Measurements from ENCODE around the gene EP300.
"Not testable (repeated sequence)": the region's sequence is repeated elsewhere in the genome, so short reads cannot be mapped to it uniquely, and the experiment has no call there.

Gene EP300

GRCh38 chr22:41094041-41094593, 1.7 kb downstream of the EP300 start:
- peak overlapping the region; percentile 100 for H3K27ac ChIP-seq
- TF ChIP-seq, protein P1, sequence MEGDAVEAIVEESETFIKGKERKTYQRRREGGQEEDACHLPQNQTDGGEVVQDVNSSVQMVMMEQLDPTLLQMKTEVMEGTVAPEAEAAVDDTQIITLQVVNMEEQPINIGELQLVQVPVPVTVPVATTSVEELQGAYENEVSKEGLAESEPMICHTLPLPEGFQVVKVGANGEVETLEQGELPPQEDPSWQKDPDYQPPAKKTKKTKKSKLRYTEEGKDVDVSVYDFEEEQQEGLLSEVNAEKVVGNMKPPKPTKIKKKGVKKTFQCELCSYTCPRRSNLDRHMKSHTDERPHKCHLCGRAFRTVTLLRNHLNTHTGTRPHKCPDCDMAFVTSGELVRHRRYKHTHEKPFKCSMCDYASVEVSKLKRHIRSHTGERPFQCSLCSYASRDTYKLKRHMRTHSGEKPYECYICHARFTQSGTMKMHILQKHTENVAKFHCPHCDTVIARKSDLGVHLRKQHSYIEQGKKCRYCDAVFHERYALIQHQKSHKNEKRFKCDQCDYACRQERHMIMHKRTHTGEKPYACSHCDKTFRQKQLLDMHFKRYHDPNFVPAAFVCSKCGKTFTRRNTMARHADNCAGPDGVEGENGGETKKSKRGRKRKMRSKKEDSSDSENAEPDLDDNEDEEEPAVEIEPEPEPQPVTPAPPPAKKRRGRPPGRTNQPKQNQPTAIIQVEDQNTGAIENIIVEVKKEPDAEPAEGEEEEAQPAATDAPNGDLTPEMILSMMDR (conservative IDR thresholded peaks at IDR 0.05), result no peak

GRCh38 chr22:41096391-41096790, 4.0 kb downstream of the EP300 start:
- H3K27ac ChIP-seq, result 0 out of 2 replicates have a peak overlapping the region, but pooled peaks have one; percentile 5
- TF ChIP-seq, protein P1 (conservative IDR thresholded peaks at IDR 0.05), result no peak

DNA sequence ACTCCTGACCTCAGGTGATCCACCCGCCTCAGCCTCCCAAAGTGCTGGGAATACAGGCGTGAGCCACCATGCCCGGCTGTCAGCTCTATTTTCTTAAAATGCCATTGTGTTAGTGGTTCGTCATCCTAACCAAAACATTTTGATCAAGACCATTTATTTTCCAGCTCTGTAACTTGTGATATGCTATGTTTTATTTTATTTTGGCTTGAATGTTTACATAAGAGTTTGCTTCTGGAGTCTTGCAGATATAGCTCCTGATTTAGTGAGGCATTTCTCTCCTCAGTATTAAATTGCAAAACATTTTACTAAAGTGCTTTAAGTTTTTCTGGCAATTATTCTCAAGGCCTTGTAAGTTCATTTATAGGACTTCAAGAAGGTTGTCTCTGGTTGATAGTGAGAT, 4.4 kb downstream of the EP300 start:
- H3K27ac ChIP-seq, result 0 out of 2 replicates have a peak overlapping the region, but pooled peaks have one; percentile 5
- TF ChIP-seq, protein P1 (conservative IDR thresholded peaks at IDR 0.05), result no peak

- TF ChIP-seq, protein P1 (conservative IDR thresholded peaks at IDR 0.05), result no peak
- no peak overlapping the region for H3K27ac ChIP-seq
Observed at GRCh38 chr22:41099036-41099435, 6.6 kb downstream of the EP300 start.

- no peak overlapping the region for H3K27ac ChIP-seq
- TF ChIP-seq, protein P1 (conservative IDR thresholded peaks at IDR 0.05), result no peak
Observed at GRCh38 chr22:41106122-41106968, 14.0 kb downstream of the EP300 start.

DNA sequence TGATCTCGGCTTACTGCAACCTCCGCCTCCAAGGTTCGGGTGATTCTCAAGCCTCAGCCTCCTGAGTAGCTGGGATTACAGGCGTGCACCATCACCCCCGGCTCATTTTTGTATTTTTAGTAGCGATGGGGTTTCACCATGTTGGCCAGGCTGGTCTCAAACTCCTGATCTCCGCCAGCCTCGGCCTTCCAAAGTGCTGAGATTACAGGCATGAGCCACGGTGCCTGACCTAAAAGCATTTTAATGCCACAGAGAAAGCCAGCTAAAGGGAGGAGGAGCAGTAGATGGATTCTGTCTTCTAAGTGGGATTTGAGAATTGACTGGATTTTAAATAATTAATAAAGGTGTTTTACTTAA, 14.6 kb downstream of the EP300 start:
- not testable (repeated sequence) for H3K27ac ChIP-seq

DNA sequence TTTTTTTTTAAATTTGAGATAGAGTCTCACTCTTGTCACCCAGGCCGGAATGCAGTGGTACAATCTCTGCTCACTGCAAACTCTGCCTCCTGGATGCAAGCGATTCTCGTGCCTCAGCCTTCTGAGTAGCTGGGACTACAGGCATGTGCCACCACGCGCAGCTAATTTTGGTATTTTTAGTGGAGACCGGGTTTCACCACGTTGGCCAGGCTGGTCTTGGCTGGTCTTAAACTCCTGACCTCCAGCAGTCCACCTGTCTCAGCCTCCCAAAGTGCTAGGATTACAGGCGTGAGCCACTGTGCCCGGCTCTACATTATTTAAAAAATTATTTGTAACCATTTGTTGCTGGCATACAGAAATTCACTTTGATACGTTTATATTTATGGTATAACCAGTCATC, 18.6 kb downstream of the EP300 start:
- TF ChIP-seq, protein P1 (conservative IDR thresholded peaks at IDR 0.05), result no peak

GRCh38 chr22:41116342-41116741, 23.9 kb downstream of the EP300 start:
- TF ChIP-seq, protein P1 (conservative IDR thresholded peaks at IDR 0.05), result no peak
- H3K27ac ChIP-seq, result no peak overlapping the region

More for the DNA sequence above, 18.6 kb downstream of the EP300 start:
- H3K27ac ChIP-seq, result no peak overlapping the region
